ENCODE data around the gene CST7.

The CST7 gene

GRCh38 chr20:24969186-24970029 is 20.3 kb downstream of the CST7 start:
- TF ChIP-seq, protein P1, sequence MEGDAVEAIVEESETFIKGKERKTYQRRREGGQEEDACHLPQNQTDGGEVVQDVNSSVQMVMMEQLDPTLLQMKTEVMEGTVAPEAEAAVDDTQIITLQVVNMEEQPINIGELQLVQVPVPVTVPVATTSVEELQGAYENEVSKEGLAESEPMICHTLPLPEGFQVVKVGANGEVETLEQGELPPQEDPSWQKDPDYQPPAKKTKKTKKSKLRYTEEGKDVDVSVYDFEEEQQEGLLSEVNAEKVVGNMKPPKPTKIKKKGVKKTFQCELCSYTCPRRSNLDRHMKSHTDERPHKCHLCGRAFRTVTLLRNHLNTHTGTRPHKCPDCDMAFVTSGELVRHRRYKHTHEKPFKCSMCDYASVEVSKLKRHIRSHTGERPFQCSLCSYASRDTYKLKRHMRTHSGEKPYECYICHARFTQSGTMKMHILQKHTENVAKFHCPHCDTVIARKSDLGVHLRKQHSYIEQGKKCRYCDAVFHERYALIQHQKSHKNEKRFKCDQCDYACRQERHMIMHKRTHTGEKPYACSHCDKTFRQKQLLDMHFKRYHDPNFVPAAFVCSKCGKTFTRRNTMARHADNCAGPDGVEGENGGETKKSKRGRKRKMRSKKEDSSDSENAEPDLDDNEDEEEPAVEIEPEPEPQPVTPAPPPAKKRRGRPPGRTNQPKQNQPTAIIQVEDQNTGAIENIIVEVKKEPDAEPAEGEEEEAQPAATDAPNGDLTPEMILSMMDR (IDR thresholded peaks at IDR 0.05) = no peak

GRCh38 chr20:24970030-24970553 is 21.0 kb downstream of the CST7 start:
- TF ChIP-seq, protein P1 (IDR thresholded peaks at IDR 0.05) = no peak

GRCh38 chr20:24970754-24971153 is 21.7 kb downstream of the CST7 start:
- TF ChIP-seq, protein P1 (IDR thresholded peaks at IDR 0.05) = no peak

- TF ChIP-seq, protein P1 (IDR thresholded peaks at IDR 0.05) = no peak
Observed at GRCh38 chr20:24971376-24972101, 22.5 kb downstream of the CST7 start.

- TF ChIP-seq, protein P1 (IDR thresholded peaks at IDR 0.05) = no peak
Observed at GRCh38 chr20:24972341-24972740, 23.3 kb downstream of the CST7 start.

DNA sequence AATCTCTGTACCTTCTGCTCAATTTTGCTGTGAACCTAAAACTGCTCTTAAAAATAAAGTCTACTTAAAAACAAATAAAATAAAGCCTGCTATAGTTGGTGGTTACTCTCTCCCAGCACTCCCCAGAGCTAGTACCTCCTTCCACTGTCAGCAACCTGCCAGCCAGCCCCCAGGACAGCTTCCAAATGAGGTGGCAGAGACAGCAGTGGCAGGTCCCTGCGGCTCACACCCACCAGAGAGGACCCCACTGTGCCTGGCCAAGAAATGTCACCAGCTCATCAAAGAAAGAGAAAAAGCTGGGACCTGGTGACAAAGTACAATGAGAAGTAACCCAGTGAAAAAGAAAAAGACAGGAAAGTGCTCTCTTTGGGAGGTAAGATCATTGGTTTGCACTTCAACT is 28.3 kb downstream of the CST7 start:
- TF ChIP-seq, protein P1 (IDR thresholded peaks at IDR 0.05) = no peak

GRCh38 chr20:24977797-24978196 is 28.7 kb downstream of the CST7 start:
- TF ChIP-seq, protein P1 (IDR thresholded peaks at IDR 0.05) = no peak
